KBM-7 (cell line): ENCODE results near the gene PKNOX2.

Experiments
- DNase-seq: peaks from one replicate; pipeline ENCODE4 v3.0.0-alpha.2; 2015
- in situ Hi-C: fragments of 300-500 bp; cut with MboI; formaldehyde crosslinking; loops from 2 replicates; pipeline ENCODE4 v1.14.3; 2020; ENCODE audit warnings: low sequenced_read_pairs, low pct_unique_long_range_greater_than_20kb, mixed read lengths

Gene PKNOX2

DNA sequence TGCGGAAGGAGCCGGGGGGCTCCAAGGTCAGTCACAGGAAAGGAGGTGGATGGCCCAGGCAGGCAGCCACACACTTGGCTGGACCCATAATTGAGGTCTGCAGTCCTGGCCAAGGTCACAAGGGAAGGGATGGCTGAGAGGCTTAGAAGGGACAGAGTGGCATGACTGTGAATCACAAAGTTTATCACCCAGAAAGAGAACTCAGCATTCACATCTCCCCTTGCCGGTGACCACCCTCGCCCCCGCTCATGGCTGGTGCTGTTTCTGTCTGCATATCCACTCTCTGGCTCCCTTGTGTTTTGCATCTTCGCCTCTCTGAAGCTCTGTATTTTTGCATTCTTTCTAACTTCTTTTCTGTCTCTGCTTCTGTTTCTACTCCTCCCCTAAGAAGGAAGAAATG lies 214.0 kb downstream of the PKNOX2 start:
- in situ Hi-C loops: no loop called here
- no peak for DNase-seq

DNA sequence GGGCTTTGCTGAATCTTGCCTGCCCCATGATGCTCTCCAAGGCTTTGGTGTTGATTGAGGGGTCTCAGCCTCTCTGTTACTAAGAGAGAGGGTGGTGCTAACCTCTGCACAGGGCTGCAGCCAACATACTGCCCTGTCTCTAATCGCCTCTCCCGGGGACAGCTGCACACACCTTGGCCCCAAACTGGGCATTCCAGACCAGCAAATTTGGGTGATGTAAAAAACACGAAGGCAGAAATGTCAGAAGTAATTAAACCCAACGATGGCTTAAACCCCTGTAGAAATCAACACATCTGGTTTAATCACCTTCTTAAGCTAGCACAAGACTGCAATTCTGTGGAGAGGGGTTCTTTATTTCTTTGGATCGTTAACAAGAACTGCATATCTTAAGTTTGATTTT lies 215.0 kb downstream of the PKNOX2 start:
- no peak for DNase-seq
- in situ Hi-C loops: no loop called here

DNA sequence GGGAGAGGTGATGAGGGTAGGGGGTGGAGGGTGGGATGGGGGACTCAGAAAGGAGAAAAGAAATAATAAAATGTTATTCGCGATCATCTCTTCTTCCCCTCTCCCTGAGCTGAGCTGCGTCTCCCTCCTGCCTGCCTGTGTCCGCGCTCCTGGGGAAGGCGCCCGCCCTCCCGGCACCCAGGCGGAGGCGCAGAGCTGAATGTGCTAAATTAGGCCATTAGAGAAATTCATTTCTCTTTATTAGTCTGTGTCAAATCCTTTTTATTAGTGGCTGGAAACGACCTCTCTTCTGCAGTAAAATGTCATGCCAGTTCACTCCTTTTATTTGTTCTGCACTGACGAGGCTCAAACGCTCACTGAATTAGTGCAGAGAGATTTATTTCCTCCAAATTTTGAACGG lies 215.4 kb downstream of the PKNOX2 start:
- no peak for DNase-seq
- in situ Hi-C loops: no loop called here

DNA sequence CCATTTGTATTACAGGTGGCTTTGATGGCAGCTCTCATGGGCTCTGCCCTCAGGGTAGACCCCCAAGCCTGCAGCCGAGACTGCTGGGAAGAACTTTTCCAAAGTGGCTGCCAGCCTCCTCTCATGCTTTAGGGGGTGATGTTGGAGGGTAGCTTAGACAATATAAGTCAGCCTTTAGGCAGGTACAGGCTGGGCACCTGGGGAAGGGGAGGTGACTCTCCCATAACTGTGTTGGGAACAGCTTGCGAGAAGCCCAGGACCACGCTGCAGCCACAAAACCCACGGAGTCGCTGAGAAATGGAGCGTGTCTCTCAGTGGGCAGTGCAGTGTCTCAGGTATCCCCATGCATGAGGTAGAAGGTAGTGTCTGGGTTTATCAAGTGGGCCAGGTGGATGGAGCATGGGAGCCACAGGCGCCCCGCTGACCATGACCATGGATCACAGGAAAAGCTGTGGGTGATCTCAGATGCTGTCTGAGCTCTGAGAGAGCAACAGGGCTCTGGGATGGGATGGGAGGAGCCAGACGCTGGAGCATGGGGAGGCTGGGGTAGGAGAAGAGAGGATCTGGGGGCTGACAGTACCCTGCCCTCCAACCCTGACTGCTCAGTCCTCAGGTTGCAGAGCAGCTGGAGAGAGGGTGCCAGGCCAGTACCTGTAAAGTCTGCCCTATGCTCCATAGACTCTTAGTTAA lies 216.3 kb downstream of the PKNOX2 start:
- DNase-seq: no peak
- in situ Hi-C loops: no loop called here

DNA sequence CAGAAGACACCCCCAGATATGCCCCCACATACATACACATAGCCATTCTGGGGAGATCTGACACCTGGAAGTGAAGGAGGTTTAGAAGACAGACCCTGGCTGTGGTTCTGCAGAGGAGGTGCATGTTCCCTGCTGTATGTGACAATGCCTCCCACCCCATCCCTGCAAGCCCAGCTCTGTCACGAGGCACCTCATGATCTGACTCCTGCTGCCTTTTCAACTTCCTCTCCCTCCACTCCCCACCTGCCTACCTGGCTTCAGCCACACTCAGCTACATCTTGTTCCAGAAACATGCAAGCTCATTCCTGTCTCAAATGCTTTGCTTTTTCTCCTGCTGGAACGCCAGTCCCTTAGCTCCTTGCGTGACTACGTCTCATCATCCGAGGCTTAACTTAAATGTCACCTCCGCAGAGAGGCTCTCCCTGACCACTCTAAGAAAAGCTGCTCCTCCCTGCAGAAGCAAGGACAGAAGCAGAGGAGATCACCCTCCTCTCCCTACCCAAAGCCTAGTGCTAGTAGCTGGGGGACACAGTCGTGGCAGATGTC lies 217.0 kb downstream of the PKNOX2 start:
- DNase-seq: no peak
- in situ Hi-C loops: no loop called here

DNA sequence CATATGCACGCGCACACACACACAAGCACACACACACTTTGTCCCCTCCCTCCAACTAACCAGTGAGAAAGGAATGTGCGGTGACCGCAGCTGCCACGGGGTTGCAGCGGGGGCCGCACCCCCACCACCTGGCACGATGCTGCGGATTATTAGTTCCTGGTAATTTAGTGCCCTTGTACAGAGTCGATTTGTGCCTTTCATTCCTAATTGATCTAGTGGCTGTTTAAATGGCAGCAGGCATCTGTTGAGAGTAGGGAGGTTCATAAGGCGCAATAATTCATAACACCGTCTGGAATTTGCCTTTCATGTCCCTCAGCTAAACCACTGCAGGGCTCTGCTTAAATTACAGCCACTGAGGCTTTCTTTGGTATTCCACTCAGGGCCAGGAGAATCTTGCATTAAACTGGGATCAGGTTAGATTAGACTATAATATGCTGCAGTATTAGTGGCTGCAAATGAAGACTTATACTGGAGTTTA lies 217.8 kb downstream of the PKNOX2 start:
- in situ Hi-C loops: no loop called here
- DNase-seq: no peak

DNA sequence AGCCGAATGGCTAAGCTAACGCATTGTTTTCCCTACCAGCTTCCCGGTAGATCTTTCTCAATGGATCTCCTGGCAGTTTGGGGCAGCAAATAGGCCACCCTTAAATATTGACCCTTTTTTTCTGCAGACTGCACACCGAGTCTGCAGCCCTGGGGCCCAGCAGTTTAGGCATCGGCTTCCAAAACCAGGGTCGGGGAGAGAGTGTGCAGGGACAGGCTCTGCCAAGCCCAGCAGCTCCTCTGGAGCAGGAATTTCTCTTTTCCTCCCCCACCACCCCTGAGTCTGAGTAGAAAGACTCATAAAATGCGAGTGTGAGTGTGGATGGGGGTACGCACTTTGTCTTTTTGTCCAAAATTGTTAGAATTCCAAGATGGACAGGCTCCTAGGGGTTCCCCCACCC lies 218.3 kb downstream of the PKNOX2 start:
- DNase-seq: no peak
- in situ Hi-C loops: no loop called here

DNA sequence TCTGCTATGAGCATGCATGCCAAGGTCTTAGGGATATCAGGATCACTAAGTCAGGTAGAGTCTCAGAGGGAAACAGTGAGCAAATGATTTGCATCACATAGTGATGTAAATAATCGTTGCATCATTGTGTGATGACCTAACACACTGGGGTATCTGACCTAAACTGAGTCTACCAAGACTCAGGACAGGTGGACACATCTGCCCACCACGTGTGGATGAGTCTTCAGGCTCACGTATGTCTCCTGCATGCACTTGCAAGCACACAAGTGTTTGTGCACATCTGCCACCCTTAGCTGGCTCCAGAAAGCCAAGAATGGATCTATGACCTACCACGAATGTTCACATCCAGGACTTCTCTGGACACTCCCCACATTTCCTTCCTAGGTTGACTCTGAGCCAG lies 220.3 kb downstream of the PKNOX2 start:
- in situ Hi-C loops: no loop called here
- no peak for DNase-seq

DNA sequence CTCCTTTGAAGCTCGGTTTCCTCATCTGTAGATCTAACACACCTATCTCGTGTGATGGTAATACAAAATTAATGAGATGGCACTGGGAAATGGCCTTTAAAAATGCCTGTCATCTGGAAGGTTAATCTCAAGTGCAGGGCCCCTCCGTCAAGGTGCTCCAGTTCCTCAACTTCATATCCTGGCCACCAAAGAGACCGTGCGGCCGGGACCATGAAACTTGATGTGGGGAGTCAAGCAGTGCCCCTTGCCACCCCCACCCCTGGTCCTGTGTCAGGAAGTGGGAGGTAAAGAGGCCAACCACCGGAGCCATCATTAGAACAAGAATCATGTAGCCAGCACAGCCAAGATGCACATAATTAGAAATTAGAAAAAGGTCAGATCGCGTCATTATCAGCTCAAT lies 223.3 kb downstream of the PKNOX2 start:
- in situ Hi-C loops: no loop called here
- no peak for DNase-seq

DNA sequence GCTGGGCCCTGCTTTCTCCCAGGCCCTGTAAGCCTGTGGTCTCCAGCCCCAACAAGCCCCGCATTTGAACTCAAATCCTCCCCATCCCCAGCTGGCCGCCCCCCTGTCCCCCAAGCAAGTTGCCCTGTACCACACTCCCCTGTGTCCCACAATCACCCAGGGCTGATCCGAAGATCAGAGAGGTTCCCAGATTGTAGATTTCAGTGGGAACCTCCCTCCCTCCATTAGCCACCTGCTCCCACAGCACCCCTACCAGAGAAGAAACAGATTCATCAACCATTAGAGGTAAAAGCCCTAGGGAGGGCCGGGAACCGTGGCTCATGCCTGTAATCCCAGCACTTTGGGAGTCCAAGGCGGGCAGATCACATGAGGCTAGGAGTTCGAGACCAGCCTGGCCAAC lies 224.1 kb downstream of the PKNOX2 start:
- DNase-seq: no peak
- in situ Hi-C loops: no loop called here

DNA sequence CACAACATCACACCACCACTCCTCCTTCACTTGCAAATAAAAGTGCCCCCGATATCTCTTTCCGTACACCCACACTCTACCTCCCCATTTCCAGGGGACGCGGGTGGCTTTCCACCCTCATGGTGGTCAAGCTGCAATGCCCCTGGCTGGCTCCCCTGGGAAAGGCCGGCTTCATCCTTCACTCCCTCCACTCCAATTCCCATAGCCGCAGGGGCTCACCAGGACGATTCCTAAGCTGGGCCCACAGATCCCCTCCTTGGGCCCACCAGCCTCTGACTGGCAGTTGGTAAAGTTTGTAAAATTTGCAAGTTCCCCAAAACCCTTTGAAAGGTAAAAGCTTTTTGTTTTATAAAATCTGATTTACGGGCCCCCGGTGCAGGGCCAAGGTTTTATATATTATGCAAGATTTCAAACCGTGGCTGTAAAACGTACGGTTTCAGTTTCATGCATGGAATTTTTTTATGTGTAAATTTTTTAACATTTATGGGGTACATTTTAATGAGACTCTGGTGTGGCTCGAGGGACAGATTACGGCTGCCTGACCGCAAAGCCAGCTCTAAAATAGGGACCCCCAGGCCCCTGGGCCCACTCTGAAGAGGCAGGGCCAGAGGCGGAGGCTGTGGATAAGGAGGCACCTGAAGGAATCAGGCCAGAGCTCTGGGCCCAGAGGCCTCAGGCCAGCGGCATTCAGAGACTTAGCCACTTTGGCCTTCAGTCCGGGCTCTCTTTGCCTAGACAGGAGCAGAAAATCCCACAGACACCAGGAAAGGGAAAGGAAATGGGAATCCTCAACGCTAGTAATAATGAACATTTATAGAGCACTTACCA lies 225.0 kb downstream of the PKNOX2 start:
- DNase-seq: no peak
- in situ Hi-C loops: no loop called here

DNA sequence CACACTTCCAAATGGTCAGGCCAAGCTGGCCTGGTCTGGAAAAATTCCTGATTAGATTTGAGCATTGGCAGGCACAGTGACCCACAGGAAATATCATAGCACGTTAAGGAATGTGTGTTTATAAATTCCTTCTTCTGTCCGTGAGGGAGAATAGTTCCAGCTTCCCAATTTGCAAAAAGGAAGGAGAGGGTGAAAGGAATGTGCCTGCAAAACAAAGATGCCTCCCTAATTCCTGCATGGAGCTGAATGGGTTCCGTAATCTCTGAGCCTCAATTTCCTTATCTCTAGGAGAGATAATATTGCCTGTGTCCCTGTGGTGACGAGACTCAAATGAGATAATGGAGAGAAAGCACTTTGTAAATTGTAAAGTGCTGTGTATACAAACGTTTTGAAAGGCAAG lies 226.4 kb downstream of the PKNOX2 start:
- no peak for DNase-seq
- in situ Hi-C loops: no loop called here

DNA sequence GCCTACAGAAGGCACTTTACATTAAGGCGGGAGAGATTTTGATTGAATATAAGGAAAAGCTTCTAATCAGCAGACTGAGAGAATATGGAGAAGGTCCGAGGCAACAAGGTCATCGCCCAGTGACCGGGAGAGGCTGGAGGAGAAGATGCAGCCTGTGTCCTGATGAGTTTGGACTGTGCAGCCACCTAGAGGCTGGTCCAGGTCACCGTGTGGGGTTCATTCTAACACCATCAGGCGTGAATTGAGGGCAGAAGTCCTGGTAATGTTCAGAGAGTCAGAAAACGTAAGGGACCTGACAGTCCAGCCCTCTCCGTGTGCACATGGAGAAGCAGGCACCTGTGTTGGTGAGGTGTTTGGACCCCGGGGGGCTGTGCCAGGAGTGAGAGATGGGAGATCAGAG lies 228.8 kb downstream of the PKNOX2 start:
- in situ Hi-C loops: no loop called here

DNA sequence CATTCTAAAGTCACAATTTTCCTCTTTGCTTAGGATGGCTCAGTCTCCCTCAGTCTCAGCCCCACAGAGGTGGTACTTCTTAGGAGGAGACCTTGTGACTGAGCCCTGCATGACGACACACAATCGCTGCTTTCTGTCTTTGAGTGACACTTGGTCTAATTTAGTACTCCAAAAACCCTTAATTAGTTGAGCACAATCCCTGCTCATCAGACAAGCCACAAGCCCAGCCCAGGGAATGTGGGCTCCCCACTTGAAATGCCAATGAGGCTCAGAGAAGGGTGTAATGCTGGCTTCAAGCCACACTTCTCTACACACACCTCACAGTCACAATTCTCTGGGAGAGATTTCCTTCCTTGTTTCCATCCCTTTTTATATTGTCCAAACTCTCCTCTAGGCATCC lies 229.7 kb downstream of the PKNOX2 start:
- in situ Hi-C loops: no loop called here
- DNase-seq: no peak

More for the DNA sequence above, 228.8 kb downstream of the PKNOX2 start:
- no peak for DNase-seq

DNA sequence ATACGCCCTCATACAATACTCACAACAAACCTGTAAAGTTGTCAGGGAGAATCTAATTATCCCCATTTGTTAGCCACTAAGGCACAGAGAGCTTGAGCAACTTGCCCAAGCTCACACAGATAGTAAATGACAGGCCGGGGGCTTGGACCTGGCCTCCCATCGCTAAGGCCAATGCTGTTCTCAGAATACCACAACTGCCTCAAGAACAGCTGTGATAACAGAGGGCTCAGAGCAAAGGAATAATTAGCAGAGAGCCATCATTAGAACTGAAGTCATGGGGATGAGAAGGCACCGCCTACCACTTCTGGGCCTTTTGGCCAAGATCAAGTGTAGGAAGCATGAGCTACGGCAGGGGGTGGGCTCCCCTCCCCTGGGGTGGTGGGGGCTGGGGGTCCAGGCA lies 232.9 kb downstream of the PKNOX2 start:
- DNase-seq: no peak
- in situ Hi-C loops: no loop called here

DNA sequence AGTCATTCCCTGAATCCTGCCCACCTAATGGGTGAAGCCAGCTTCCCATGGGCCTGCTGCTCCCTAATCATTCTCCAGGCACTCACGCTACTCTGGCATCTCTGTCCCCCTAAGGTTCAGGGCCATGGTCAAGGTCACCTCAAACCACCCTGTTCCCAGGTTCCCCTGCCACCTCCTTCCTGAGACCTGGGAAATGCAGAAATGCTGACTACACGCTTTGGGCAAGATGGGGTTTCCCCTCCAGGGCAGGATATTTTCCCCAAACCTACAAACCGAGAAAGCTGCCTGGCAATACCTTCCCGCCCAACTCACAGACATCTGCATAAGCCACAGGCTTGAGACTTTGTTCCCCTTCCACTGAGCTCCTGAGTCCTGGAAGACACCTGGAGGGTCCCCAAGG lies 233.9 kb downstream of the PKNOX2 start:
- DNase-seq: no peak
- in situ Hi-C loops: no loop called here

DNA sequence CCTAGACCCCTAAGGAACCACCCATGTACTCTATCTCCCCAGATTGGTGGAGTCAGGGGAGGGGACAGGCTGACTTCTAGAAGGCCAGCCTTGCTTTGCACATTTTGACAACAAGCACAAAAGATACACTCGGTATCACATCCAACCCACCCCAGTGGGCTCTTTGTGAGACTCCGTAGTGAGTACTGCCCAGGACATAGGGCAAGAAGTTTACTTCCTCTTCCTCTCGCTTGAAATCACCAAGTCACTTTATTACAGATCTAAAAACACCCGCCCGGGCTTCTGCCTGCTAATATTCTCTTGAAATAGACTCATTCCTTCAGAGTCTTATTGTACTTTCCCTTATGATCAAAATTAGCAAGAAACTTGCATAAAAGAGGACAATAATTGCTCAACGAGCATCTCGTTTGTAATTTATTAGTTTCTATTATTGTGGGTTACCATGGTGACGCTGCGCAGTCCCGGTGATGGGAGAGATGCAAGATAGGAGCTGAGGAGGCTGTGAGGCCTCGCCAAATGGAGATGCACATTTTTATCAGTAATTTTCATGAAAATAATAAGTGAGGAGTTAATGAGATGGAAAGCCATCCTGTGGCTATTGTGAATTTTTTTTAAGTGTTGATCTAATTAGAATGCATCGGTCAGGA lies 234.6 kb downstream of the PKNOX2 start:
- in situ Hi-C loops: no loop called here
- DNase-seq: no peak

DNA sequence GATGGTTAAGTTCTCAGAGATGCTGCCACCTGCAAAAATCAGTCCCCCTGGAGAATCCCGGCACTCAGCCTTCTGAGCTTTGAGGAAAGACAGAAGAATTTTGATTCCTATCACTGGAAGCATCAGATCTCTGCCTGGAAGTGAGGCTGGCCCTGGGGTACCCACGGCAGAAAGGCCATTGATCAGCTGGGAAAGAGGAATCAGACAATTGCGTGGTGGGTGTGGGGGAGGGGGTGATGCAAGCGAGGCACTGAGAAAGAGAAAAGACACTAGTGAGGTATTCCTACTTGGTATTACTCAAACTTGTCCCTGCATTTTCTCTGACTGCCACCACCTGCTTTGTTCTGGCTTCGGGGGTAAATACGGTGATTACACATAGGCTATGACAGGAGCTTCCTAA lies 235.4 kb downstream of the PKNOX2 start:
- no peak for DNase-seq
- in situ Hi-C loops: no loop called here

DNA sequence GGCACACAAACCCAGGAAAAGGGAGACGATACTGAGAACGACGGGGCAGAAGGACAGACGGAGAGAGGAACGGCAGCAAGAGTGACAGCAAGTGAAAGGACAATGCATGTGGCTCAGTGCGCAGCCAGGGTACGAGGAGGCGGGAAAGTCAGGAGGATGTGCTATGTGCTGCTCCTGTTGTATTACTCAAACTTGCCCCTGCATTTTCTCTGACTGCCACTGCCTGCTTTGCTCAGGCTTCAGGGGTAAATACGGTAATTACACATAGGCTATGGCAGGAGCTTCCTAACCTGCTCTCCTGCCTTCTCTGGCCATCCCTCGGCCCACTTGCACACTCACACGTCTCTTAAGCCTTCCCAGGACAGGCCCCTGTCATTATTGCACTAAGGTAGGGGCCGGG lies 236.7 kb downstream of the PKNOX2 start:
- DNase-seq: no peak
- in situ Hi-C loops: no loop called here

DNA sequence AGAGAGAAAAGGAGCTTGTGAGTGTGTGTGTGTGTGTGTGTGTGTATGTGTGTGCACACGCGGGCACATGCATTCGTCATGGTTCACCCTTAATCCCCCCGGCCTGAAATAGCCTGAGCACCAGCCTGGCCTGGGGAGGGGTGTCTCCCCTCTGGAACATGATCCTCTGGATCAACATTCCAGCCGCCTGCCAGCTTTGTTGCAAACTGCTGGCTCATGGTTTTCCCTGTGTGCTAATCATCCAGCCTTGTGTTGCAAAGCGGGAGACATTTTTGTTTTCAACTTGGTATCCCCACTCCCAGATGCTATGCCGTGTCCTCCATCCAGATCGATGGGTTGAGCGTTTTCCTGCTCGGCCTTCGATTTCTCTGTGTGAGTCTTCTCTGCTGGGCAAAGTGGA lies 237.2 kb downstream of the PKNOX2 start:
- in situ Hi-C loops: no loop called here
- no peak for DNase-seq
